ENCODE data around the gene DIPK1C.

DIPK1C gene

DNA sequence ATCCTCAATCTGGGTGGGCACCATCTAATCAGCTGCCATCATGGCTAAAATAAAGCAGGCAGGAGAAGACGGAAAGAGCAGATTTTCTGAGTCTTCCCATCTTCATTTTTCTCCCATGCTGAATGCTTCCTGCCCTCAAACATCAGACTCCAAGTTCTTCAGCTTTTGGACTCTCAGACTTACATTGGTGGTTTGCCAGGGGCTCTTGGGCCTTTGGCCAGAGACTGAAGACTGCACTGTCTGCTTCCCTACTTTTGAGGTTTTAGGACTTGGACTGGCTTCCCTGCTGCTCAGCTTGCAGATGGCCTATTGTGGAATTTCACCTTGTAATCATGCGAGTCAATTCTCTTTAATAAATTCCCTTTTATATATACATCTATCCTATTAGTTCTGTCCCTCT is 36.6 kb downstream of the DIPK1C start:
- H3K4me3 ChIP-seq (ENCODE audit: low read depth, low read length) = no peak overlapping the region
- no peak for TF ChIP-seq CTCF (IDR thresholded peaks at IDR 0.05; ENCODE audit: low read depth, low read length)

DNA sequence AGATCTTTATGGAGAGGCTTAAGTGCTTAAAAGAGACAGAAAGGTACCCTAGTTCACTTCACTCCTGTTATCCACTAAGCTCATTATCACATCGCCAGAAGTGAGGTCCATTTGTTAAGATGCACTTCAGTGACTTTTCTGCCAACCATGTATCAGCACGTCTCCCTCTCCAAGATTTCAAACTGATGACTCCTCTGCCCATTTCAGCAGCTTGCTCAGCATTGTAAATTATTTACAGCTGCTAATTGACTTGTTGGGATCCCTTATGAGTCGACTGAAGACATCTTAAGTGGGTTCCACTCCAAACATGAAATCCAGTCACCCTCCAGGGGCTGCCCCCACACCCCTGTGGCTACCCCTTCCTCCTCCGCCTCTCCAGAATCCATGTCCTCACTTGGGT is 37.3 kb downstream of the DIPK1C start:
- TF ChIP-seq CTCF (IDR thresholded peaks at IDR 0.05; ENCODE audit: low read depth, low read length) = no peak
- no peak overlapping the region for H3K4me3 ChIP-seq (ENCODE audit: low read depth, low read length)

GRCh38 chr18:74418023-74418422 is 39.1 kb downstream of the DIPK1C start:
- no peak overlapping the region for H3K4me3 ChIP-seq (ENCODE audit: low read depth, low read length)
- TF ChIP-seq CTCF (IDR thresholded peaks at IDR 0.05; ENCODE audit: low read depth, low read length) = no peak

GRCh38 chr18:74416124-74416523 is 41.0 kb downstream of the DIPK1C start:
- no peak for TF ChIP-seq CTCF (IDR thresholded peaks at IDR 0.05; ENCODE audit: low read depth, low read length)

GRCh38 chr18:74414953-74415515 is 42.1 kb downstream of the DIPK1C start:
- no peak for TF ChIP-seq CTCF (IDR thresholded peaks at IDR 0.05; ENCODE audit: low read depth, low read length)

More at GRCh38 chr18:74416124-74416523, 41.0 kb downstream of the DIPK1C start:
- H3K4me3 ChIP-seq (ENCODE audit: low read depth, low read length) = no peak overlapping the region

GRCh38 chr18:74413836-74414235 is 43.3 kb downstream of the DIPK1C start:
- TF ChIP-seq CTCF (IDR thresholded peaks at IDR 0.05; ENCODE audit: low read depth, low read length) = no peak
- H3K4me3 ChIP-seq (ENCODE audit: low read depth, low read length) = no peak overlapping the region

More at GRCh38 chr18:74414953-74415515, 42.1 kb downstream of the DIPK1C start:
- H3K4me3 ChIP-seq (ENCODE audit: low read depth, low read length) = no peak overlapping the region

- no peak overlapping the region for H3K4me3 ChIP-seq (ENCODE audit: low read depth, low read length)
- no peak for TF ChIP-seq CTCF (IDR thresholded peaks at IDR 0.05; ENCODE audit: low read depth, low read length)
These were observed 44.8 kb downstream of the DIPK1C start for GRCh38 chr18:74412116-74412880.
